ENCODE results near the gene SESN1. TPM values are rescaled to one million over a fixed set of nuclear protein-coding genes. Genes with fewer than 3 reads are reported as not detected.
A peak's percentile ranks its signal among the peaks of the same experiment; 100 is the strongest.

The SESN1 gene
- total RNA-seq, 1 donor from 2014 or later = 27.3 TPM

DNA sequence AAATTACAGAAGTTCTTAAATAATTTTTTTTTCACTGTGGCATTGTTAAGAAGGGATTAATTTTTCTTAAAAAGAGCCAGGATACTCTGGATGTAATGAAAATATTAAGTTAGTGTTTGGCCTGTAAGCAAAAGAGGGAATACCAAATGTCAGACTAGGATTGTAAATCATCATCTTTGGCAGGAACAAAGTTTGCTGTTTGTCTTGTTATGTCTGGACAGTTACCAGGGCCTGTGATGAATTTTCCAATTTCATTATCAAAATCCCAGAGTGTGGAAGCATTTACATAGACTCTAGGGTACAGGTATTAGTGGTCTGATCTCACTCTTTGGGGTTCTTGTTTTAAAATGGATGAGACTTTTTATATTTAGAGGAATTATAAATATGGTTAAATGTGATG is 26.8 kb upstream of the SESN1 start:
- H3K4me3 ChIP-seq (ENCODE audit: insufficient read depth, low read depth, low read length) = no peak overlapping the region
- H3K36me3 Mint-ChIP-seq (ENCODE audit: low read depth, unreplicated experiment) = peaks cover 2% of the 10 kb centered on the region
- peaks cover 11% of the 10 kb centered on the region for H4K20me1 ChIP-seq (ENCODE audit: insufficient read depth, low read length)
- H3K27ac ChIP-seq (ENCODE audit: low read depth, low read length) = no peak overlapping the region
- DNase-seq (ENCODE audit: low read depth) = peak; percentile 34
- H3K27me3 Mint-ChIP-seq (ENCODE audit: low read depth, unreplicated experiment) = no peaks in the 10 kb centered on the region
- no peaks in the 10 kb centered on the region for H3K27me3 ChIP-seq (ENCODE audit: insufficient read depth, low read length)
- no peak overlapping the region for H3K9ac ChIP-seq (ENCODE audit: low read length)
- no peak overlapping the region for H2AFZ ChIP-seq (ENCODE audit: low read depth, low read length)
- H3K27ac Mint-ChIP-seq (ENCODE audit: unreplicated experiment) = no peak overlapping the region
- no peak for FAIRE-seq
- H3K4me1 Mint-ChIP-seq (ENCODE audit: low read depth, unreplicated experiment) = peaks cover 5% of the 10 kb centered on the region
- peaks cover 59% of the 10 kb centered on the region for H3K79me2 ChIP-seq (ENCODE audit: insufficient read depth, low read length)
- TF ChIP-seq, protein P1, sequence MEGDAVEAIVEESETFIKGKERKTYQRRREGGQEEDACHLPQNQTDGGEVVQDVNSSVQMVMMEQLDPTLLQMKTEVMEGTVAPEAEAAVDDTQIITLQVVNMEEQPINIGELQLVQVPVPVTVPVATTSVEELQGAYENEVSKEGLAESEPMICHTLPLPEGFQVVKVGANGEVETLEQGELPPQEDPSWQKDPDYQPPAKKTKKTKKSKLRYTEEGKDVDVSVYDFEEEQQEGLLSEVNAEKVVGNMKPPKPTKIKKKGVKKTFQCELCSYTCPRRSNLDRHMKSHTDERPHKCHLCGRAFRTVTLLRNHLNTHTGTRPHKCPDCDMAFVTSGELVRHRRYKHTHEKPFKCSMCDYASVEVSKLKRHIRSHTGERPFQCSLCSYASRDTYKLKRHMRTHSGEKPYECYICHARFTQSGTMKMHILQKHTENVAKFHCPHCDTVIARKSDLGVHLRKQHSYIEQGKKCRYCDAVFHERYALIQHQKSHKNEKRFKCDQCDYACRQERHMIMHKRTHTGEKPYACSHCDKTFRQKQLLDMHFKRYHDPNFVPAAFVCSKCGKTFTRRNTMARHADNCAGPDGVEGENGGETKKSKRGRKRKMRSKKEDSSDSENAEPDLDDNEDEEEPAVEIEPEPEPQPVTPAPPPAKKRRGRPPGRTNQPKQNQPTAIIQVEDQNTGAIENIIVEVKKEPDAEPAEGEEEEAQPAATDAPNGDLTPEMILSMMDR (IDR thresholded peaks at IDR 0.05; ENCODE audit: insufficient read depth, low read depth, low read length) = no peak
- no peak for TF ChIP-seq EZH2 (IDR thresholded peaks at IDR 0.05; ENCODE audit: insufficient read depth, low read length)
- no peaks in the 10 kb centered on the region for H3K4me1 ChIP-seq (ENCODE audit: insufficient read depth, low read length)
- H3K9me3 Mint-ChIP-seq (ENCODE audit: unreplicated experiment) = no peaks in the 10 kb centered on the region
- no peaks in the 10 kb centered on the region for H3K9me3 ChIP-seq (ENCODE audit: insufficient read depth, low read depth, low read length)
- no peak overlapping the region for H3K4me2 ChIP-seq (ENCODE audit: low read length)
- no peaks in the 10 kb centered on the region for H3K36me3 ChIP-seq (ENCODE audit: insufficient read depth, low read length)
- H3K4me3 Mint-ChIP-seq (ENCODE audit: unreplicated experiment) = no peak overlapping the region

DNA sequence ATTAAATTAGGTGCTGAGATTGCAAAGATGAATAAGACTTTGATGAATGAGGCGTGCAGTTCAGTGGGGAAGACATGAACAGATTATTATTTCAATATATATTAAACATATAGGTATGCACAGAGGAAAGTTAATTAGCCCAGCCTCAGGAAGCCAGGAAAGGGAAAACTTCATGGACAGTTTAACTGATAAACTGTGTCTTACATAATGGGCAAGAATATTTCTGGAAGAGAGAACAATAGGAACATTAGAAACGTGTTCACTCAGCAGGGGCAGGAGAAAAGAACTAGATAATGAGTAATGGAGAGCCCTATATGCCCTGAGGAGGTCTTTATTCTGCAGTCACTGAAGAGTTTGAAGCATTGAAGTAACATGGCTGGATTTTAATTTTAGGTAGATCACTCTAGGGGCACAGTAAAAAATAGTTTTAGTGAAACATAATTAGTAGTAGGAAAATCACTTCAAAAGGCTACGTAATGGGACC is 24.3 kb upstream of the SESN1 start:
- Mint-ChIP-seq H3K4me1 (ENCODE audit: low read depth, unreplicated experiment) (peaks cover 5% of the 10 kb centered on the region), H3K4me3 (ENCODE audit: unreplicated experiment) (no peak overlapping the region), H3K27ac (ENCODE audit: unreplicated experiment) (no peak overlapping the region), H3K9me3 (ENCODE audit: unreplicated experiment) (no peaks in the 10 kb centered on the region), H3K36me3 (ENCODE audit: low read depth, unreplicated experiment) (no peaks in the 10 kb centered on the region), H3K27me3 (ENCODE audit: low read depth, unreplicated experiment) (no peaks in the 10 kb centered on the region)
- TF ChIP-seq EZH2 (IDR thresholded peaks at IDR 0.05; ENCODE audit: insufficient read depth, low read length) = no peak
- TF ChIP-seq, protein P1 (IDR thresholded peaks at IDR 0.05; ENCODE audit: insufficient read depth, low read depth, low read length) = no peak
- no peak overlapping the region for H3K4me2 ChIP-seq (ENCODE audit: low read length)
- H4K20me1 ChIP-seq (ENCODE audit: insufficient read depth, low read length) = peaks cover 9% of the 10 kb centered on the region
- DNase-seq (ENCODE audit: low read depth) = no peak
- H2AFZ ChIP-seq (ENCODE audit: low read depth, low read length) = no peak overlapping the region
- no peaks in the 10 kb centered on the region for H3K27me3 ChIP-seq (ENCODE audit: insufficient read depth, low read length)
- no peak overlapping the region for H3K4me3 ChIP-seq (ENCODE audit: insufficient read depth, low read depth, low read length)
- no peak overlapping the region for H3K9ac ChIP-seq (ENCODE audit: low read length)
- no peak for FAIRE-seq
- no peaks in the 10 kb centered on the region for H3K9me3 ChIP-seq (ENCODE audit: insufficient read depth, low read depth, low read length)
- H3K36me3 ChIP-seq (ENCODE audit: insufficient read depth, low read length) = no peaks in the 10 kb centered on the region
- no peak overlapping the region for H3K27ac ChIP-seq (ENCODE audit: low read depth, low read length)
- no peaks in the 10 kb centered on the region for H3K4me1 ChIP-seq (ENCODE audit: insufficient read depth, low read length)
- peaks cover 61% of the 10 kb centered on the region for H3K79me2 ChIP-seq (ENCODE audit: insufficient read depth, low read length)

DNA sequence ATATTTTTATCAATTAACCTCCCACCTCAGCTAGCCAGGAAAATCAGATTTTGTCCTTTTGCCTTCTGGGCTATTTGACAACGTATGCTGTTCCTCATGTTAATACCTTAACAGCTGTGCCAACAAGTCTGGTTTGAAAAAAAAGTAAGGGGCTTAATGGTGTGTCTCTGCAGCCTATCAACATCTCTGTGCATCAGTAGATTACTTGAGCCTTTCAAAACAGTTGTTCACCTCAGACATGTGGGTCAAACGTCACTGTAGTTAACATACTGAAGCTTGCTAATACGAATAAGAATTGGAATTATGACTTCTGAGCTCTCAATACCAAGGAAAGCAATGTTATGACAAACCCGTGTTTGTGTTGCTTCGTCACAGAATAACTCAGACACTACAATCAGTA is 23.7 kb upstream of the SESN1 start:
- Mint-ChIP-seq H3K9me3 (ENCODE audit: unreplicated experiment) (no peaks in the 10 kb centered on the region), H3K4me3 (ENCODE audit: unreplicated experiment) (no peak overlapping the region), H3K4me1 (ENCODE audit: low read depth, unreplicated experiment) (peaks cover 5% of the 10 kb centered on the region), H3K36me3 (ENCODE audit: low read depth, unreplicated experiment) (no peaks in the 10 kb centered on the region), H3K27ac (ENCODE audit: unreplicated experiment) (no peak overlapping the region), H3K27me3 (ENCODE audit: low read depth, unreplicated experiment) (no peaks in the 10 kb centered on the region)
- TF ChIP-seq EZH2 (IDR thresholded peaks at IDR 0.05; ENCODE audit: insufficient read depth, low read length) = no peak
- TF ChIP-seq, protein P1 (IDR thresholded peaks at IDR 0.05; ENCODE audit: insufficient read depth, low read depth, low read length) = no peak
- Histone ChIP-seq H3K4me1 (ENCODE audit: insufficient read depth, low read length) (no peaks in the 10 kb centered on the region), H3K4me3 (ENCODE audit: insufficient read depth, low read depth, low read length) (no peak overlapping the region), H3K27me3 (ENCODE audit: insufficient read depth, low read length) (no peaks in the 10 kb centered on the region), H3K4me2 (ENCODE audit: low read length) (no peak overlapping the region), H3K79me2 (ENCODE audit: insufficient read depth, low read length) (peaks cover 61% of the 10 kb centered on the region), H3K9me3 (ENCODE audit: insufficient read depth, low read depth, low read length) (no peaks in the 10 kb centered on the region), H3K27ac (ENCODE audit: low read depth, low read length) (no peak overlapping the region), H4K20me1 (ENCODE audit: insufficient read depth, low read length) (peaks cover 8% of the 10 kb centered on the region), H3K36me3 (ENCODE audit: insufficient read depth, low read length) (no peaks in the 10 kb centered on the region), H2AFZ (ENCODE audit: low read depth, low read length) (no peak overlapping the region), H3K9ac (ENCODE audit: low read length) (no peak overlapping the region)
- FAIRE-seq = no peak
- no peak for DNase-seq (ENCODE audit: low read depth)

Measured in astrocyte (in vitro differentiated cells and primary cell).